Activated CD4-positive, alpha-beta T cell treated with anti-CD3 and anti-CD28 coated beads, Interleukin-2, amount 50 U/mL, for 48 hours (primary cell): Measurements from ENCODE around the gene LPCAT4.
"Not testable (repeated sequence)": the region's sequence is repeated elsewhere in the genome, so short reads cannot be mapped to it uniquely, and the experiment has no call there.

Source experiments
- DNase-seq, 2 experiments: peaks; one replicate each; pipeline ENCODE4 v3.0.0-alpha.2; 2020

LPCAT4 gene

GRCh38 chr15:34362047-34362773 lies 4.8 kb downstream of the LPCAT4 start:
- no peak for DNase-seq

- DNase-seq: no peak
These were observed 5.7 kb downstream of the LPCAT4 start for GRCh38 chr15:34361278-34361677.

- DNase-seq: no peak
These were observed 6.7 kb downstream of the LPCAT4 start for GRCh38 chr15:34360298-34360697.

GRCh38 chr15:34359416-34359815 lies 7.6 kb downstream of the LPCAT4 start:
- DNase-seq: no peak

- no peak for DNase-seq
These were observed 8.0 kb downstream of the LPCAT4 start for GRCh38 chr15:34358948-34359347.

- no peak for DNase-seq
These were observed 8.6 kb downstream of the LPCAT4 start for GRCh38 chr15:34358367-34358766.

- DNase-seq: no peak
These were observed 9.3 kb downstream of the LPCAT4 start for GRCh38 chr15:34357653-34358052.

- DNase-seq: no peak
These were observed 11.8 kb downstream of the LPCAT4 start for GRCh38 chr15:34355241-34355640.

GRCh38 chr15:34354286-34354685 lies 12.7 kb downstream of the LPCAT4 start:
- no peak for DNase-seq

- no peak for DNase-seq
These were observed 13.4 kb downstream of the LPCAT4 start for GRCh38 chr15:34353627-34354026.

- not testable (repeated sequence) for DNase-seq
These were observed 14.0 kb downstream of the LPCAT4 start for GRCh38 chr15:34352996-34353395.

GRCh38 chr15:34349769-34350168 lies 17.2 kb downstream of the LPCAT4 start:
- DNase-seq: no peak

- no peak for DNase-seq
These were observed 18.2 kb downstream of the LPCAT4 start for GRCh38 chr15:34348735-34349300.

GRCh38 chr15:34347951-34348638 lies 18.9 kb downstream of the LPCAT4 start:
- DNase-seq: no peak

- DNase-seq: peak; percentile 97 to 98
These were observed 24.0 kb downstream of the LPCAT4 start, which contains the start of the genes NOP10 and NUTM1 for GRCh38 chr15:34342737-34343575. TSS of gene NOP10 (minus strand) at chr15:34343136. CDS start at chr15:34343073, 63 bp downstream. TSS of gene NUTM1 (plus strand) at chr15:34343315. CDS start at chr15:34343697, 382 bp downstream.

GRCh38 chr15:34342213-34342736 lies 24.7 kb downstream of the LPCAT4 start:
- DNase-seq: not testable (repeated sequence)

GRCh38 chr15:34341381-34342212 lies 25.4 kb downstream of the LPCAT4 start:
- DNase-seq: no peak

GRCh38 chr15:34339946-34340345 lies 27.1 kb downstream of the LPCAT4 start:
- DNase-seq: no peak

- DNase-seq: no peak
These were observed 28.6 kb downstream of the LPCAT4 start for GRCh38 chr15:34338347-34338746.

- DNase-seq: peak; percentile 91 to 92
These were observed 29.3 kb downstream of the LPCAT4 start, which contains the start of gene SLC12A6 for GRCh38 chr15:34337557-34338306. TSS of gene SLC12A6 (minus strand) at chr15:34337781. CDS start at chr15:34336680, 1,101 bp downstream.
